Hematopoietic multipotent progenitor cell (in vitro differentiated cells): ENCODE measurements around the gene SLC37A1. TPM values are rescaled to one million over a fixed set of nuclear protein-coding genes. Genes with fewer than 3 reads are reported as not detected.

Source experiments
- DNase-seq, 3 donors: peaks; one replicate each; pipeline ENCODE4 v3.0.0-alpha.2; 2011 to 2015; ENCODE audit warnings: low read depth in 2 of 3, low spot score in 2 of 3
- total RNA-seq: library from RNA; depleted of rRNA; stranded (reverse); fragments of >200 nt; gene quantifications from one replicate; pipeline ENCODE4 v1.2.3, GENCODE V29; 2012

SLC37A1 gene
- total RNA-seq, 1 donor, result 50.9 TPM

- no peak for DNase-seq
These were observed 13.4 kb upstream of the SLC37A1 start for GRCh38 chr21:42500225-42500624.

- no peak for DNase-seq
These were observed 12.9 kb upstream of the SLC37A1 start for GRCh38 chr21:42500736-42501135.

- DNase-seq, result peak in 2 of 3 donors; percentile 64 to 85
These were observed 9.9 kb upstream of the SLC37A1 start for GRCh38 chr21:42503711-42504110.

GRCh38 chr21:42505090-42505726, 8.4 kb upstream of the SLC37A1 start:
- DNase-seq, result no peak

- no peak for DNase-seq
These were observed 6.2 kb upstream of the SLC37A1 start for GRCh38 chr21:42507418-42507817.

- DNase-seq, result no peak
These were observed 5.3 kb upstream of the SLC37A1 start for GRCh38 chr21:42508371-42508770.

- no peak for DNase-seq
These were observed 4.4 kb upstream of the SLC37A1 start for GRCh38 chr21:42509244-42509643.

- no peak for DNase-seq
These were observed 1.2 kb upstream of the SLC37A1 start for GRCh38 chr21:42512346-42513034.

DNA sequence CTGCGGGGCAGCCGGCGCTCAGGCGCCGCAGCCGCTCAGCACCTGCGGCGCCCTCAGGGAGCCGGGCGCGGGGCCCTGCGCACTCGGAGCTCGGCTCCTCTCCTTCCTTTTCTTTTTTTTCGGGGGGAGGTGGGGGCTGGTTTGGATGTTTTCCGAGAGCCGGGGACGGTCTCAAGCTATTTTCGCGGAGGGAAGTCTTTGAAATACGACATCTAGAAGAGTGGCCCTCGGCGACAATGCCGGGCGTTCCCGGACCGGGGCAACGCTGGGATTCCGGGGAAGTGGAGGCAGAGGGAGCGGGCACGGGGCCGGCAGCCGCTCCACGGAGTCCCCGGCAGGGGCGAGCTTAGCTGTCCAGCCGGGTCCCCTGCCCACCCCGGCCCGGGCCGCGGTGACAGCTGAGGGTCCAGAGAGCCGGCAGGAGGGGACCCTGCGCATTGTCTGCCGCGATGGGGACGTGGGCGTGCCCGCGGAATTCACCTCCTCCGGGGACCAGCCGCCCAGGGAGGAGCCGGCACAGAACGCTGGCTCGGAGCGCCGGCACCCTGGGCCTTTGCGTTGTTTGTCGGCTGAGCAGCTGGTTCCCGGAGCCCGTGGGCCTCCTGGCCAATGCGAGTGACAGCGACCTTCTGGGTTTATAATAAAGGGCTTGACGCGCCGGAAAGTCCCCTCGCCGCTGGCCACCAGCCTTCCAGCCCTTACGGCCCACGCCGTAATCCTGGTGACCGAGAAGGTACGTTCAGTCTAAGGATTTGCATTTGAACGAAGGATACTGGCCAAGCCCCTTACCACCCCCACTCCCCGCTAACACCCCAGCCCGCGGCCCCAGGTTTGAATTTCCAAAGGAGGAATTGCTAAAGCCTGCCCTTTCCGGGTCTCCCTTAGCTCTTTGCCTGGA, 582 bp downstream of the SLC37A1 start:
- peak in 1 of 3 donors; percentile 54 for DNase-seq

DNA sequence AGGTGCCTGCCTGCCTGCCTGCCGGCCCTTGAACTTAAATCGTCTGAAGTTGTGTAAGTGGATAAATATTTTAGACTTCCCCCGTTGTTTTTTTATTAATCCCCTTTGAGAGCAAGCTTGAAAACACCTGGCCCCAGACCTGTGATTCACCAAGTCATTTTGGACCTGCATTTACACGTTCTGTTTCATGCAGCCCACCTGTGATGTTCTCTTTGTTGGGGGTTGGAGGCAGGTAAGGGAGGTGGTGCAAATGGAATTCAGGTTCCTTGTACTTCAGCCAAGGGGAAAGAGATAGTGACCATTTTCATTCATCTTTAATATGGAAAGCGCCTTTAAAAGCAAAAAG, 1.2 kb downstream of the SLC37A1 start:
- no peak for DNase-seq

GRCh38 chr21:42515708-42516502, 2.3 kb downstream of the SLC37A1 start:
- no peak for DNase-seq

- DNase-seq, result no peak
These were observed 4.6 kb downstream of the SLC37A1 start for GRCh38 chr21:42518215-42518614.

DNA sequence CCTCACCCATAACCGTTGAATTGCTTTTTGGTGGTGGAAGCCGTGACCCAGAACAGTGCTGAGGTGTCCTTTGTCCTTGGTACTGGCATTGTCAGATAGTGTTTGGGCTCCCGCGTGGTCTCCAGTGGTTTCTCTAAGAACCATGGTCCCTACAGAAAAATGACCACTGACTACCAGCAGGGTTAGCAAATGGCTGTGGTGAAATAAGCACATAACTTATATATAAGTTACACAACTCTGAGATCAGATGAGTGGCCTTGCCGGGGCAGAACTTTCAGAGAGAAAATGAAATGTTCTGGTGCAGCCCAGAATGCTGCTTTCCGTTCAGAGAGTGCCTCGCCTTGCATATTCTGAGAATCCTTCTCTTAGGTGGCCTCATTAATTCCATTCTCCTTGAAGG, 5.0 kb downstream of the SLC37A1 start:
- DNase-seq, result no peak

- DNase-seq, result no peak
These were observed 7.1 kb downstream of the SLC37A1 start for GRCh38 chr21:42520628-42521253.

- DNase-seq, result no peak
These were observed 7.7 kb downstream of the SLC37A1 start for GRCh38 chr21:42521384-42521783.

DNA sequence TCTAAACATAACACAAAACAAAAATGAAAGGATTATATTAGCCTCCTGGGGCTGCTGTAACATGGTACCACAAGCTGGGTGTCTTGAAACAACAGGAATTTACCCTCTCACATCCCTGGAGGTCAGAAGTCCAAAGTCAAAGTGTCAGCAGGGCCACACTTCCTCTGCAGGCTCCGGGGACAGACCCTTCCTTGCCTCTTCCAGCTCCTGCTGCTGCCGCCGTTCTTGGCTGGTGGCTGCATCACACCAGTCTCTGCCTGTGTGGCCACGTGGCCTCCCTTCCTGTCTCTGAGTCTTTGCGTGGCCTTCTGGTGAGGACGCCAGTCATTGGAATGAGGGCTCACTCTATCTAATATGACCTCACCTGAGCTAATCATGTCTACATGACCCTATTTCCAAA, 8.2 kb downstream of the SLC37A1 start:
- no peak for DNase-seq

DNA sequence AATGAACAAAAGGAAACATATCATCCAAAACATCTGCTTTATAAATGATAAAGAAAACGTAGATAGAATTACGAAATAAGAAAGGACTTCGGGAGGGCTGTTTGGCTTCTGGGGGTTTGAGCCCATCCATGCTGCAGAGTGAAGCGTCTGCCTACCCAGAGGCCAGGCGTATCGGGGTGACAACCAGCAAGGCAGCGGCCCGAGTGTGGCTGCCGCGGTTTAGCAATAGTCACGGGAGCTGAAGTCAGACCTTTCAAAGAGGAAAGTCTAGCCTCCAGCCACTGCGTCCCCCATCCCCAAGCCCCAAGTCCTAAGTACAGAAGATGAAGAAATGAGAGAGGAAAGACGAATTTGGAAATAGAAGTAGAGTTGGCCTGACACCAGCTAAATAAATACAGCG, 8.6 kb downstream of the SLC37A1 start:
- no peak for DNase-seq

DNA sequence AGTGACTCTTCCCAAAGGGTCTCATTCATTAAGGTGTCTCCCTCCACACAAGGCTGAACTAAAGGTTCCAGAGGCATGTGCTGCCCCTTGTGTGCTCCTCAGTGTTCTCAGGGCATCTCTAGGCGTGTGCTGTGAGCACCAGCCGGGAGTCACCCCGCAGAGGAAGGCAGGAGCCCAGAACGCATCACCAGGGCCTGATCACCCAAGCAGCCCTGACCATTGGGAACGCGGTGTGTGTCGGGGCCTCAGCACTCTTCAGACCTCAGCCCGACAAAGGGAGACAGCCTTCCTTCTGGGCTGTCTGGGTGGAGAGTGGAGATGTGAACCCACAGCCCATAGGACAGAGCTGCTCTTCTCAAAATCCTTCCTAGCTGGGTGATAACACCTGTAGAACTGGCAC, 9.1 kb downstream of the SLC37A1 start:
- no peak for DNase-seq

DNA sequence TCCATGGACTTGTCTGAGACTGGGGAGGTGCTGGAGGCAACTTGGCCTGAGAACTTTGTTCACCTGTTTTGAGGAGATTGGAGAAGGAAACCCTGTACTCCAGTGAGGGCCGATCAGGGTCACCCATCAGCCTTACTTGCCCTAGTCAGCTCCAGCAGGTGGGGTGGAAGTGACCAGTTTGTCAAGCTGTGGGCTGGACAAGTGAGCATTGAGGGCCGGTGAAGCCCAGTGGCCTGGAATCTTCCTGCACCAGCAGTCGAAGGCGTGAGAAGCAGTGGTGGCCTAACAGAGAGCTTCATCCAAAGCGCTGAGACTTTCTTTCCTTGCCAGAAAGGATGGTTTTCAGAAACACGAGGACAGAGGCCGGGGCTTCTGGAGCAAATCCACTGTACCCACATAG, 9.6 kb downstream of the SLC37A1 start:
- no peak for DNase-seq

- no peak for DNase-seq
These were observed 10.3 kb downstream of the SLC37A1 start for GRCh38 chr21:42523941-42524340.
